NCI-H128 (cell line): ENCODE data around the gene AKNA.

Source experiments
- DNase-seq: peaks from one replicate; lab custom pipeline; 2025; ENCODE audit not compliant: unreplicated experiment; lab: John Stamatoyannopoulos, UW

AKNA gene

DNA sequence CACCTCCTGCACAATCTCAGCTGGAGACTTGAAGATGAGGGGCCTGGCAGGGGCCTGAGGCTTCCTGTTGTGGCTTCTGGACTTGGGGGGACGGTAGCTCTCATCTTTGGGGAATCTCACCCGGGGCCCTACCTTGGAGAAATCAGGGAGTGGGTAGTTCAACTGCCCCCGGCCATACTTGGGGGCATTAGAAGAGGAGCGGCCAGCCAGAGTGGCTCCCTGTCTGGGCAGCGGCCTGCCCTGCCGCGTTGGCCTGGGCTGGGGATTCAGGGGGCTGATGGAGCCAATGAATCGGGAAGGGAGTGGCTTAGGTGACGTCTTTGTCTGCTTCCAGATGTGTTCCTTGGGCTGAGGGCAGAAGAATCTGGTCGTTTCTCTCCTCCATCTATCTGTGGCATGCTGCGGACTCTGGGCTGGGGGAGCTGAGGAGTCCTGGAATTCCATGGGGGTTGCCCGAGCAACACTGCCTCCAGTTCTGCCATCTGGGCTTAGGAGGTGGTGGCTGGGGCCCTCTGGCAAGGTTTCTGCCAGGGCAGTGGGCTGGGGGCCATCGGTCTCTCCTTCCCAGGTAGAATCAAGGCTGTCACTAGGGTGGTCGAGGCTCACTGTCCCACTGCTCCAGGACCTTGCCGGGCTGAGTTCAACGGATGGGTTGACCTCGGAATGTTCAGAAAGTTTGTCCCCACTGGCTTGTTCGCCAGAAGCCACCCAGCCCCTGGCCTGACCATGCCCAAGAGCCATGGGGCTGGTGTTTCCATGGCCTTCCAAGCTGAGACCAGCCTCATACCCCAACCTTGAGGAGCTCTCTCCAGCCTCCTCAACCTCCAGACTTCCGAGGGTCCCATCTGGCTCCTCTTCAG is 11.0 kb downstream of the AKNA start:
- DNase-seq, result no peak

DNA sequence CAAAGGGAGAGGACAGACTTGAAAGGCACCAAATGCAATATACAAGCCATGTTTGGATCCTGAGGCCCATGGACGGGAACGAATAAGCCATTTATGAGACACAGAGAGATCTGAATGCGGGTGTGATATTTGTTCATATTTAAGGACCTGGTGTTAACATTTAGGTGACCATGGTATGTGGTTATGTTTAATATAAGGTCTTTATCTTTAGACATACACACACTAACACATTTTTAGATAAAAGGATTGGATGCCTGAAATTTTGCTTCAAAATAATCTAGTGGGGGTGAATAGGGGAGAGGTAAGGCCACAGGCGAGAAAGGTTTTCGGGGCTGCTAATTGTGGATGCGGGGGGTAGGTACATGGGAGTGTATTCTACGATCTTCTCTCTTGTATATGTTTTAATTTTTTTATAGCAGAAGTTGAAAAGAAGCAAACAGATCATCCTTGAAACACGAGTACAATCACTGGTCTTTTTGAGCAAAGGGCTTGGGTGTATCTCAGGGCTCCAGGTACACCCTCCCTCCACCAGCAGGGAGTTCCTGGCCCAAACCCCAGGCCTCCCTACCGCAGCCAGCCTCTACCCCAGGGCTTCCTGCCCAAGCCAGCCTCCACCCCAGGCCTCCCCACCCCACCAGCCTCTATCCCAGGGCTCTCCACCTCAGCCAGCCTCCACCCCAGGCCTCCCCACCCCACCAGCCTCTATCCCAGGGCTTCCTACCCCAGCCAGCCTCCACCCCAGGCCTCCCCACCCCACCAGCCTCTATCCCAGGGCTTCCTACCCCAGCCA is 12.2 kb downstream of the AKNA start:
- DNase-seq, result no peak

DNA sequence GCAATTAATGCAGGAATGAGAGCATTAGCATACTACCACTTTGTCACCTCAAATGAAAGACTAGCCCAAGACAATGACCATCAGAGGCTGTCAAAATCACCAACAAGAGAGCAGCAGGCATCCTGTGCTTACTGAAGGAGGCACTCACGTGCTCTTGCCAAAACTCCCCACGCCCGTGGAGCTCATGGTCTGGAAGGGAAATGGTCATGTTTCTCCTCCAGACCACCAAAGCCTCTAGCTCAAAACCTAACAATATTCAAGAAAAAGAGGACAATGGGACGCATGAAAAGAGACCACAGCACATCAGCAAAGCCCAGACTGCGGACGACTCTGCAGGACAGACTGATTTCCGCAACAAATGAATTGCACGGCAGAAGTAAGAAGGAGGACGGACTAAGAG is 12.8 kb downstream of the AKNA start:
- no peak for DNase-seq

DNA sequence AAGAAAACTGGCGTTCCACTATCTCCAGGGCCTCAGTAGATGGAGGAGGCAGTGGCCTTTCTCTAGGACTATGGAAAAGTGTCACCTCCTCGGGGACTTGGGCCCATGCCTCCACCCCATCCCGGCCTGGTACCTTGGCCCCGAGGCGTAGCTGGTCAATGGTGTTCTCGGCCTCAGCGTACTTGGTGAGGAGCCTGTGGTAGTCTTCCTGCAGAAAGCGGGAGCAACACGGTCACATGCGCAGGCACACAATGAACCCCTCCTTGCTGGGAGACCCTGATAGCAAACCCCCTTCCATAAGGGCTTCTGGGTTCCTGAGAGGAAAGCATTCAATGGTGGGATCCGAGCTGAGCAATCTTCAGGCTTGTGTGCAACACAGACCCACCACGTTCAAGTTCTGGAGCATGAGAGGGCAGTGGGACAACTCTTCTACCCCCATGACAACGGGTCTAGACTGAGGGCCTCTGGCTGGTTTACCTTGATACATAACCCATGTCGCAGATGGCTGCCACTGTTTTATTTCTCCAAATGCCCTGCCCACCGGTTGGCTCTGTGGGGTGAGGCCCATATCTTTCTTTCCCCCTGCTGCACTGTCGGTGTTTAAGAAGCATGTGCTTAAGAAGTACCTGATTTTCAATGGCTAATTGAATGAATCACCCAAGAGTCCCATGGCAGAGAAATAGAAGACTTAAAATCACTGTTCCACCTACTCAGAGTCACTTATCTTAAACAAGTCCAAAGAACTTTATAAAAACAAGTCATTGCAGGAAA is 13.6 kb downstream of the AKNA start:
- DNase-seq, result no peak

DNA sequence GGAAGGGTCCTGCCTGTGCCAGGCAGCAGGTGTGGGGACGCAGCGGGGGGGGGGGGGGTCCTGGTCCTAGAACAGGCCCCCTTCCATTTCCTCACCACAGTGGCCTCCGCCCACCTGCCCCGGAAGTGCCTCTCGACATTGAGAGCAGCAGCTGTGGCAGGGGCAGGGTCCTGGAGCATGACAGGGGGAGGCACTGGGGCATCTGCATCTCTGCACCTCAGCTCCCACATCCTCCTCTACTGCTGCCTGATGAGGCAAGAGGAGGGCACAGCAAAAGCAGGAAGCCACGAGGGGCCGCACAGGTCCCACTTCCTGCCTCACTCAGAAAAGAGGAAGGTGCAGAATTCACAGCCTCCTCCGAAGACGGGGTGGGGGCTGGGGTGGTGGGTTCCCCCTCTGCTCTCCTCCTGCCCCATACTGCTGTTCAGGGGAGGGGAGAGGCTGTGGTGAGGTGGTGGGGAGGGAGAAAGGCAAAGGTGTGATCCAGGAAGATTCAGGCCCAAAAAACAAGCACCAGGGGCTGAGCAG is 14.8 kb downstream of the AKNA start:
- no peak for DNase-seq

DNA sequence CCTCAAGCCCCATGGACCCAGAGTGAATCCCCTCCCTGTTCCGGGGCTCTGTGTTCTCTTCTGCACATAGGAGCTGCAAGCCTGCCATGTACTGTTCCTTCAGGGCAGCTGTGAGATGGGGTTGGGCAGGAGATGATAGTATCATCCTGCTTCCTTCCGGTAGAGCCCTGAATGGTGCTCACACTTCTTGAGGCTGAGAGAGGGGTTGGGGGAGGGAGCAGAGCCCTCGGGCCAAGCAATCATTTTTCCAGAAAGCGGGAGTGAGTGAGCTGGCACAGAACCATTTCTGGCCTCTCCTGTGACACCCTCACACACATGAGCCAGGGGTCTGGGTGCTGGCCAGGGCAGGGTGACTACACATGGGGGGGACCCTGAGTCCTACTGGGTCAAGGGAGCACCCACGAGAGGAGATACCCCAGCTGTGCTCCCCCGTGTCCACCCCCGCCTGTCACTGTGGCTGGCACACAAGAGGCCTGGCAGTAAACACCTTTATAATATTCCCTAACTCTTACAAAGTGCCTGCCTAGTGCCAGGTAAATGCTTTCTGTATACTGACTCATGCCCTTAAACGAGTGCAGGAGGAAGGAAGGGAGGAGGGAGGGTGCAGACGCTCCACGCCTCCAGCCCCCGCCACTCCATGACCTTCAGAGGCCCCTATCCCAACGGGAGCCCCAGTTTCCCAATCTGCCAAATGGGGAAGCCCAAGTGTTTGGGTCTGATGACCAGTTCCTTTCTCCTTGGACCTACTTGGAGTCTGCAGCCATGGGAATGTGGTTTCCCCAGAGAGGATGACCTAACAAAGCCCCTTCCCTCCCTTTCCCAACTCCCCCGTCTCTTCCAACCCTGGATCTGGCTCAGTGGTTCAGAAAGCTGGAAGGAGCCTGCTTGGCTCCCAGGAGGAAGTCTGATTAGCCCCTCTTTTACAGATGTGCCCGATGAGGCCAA is 15.5 kb downstream of the AKNA start:
- DNase-seq, result no peak

DNA sequence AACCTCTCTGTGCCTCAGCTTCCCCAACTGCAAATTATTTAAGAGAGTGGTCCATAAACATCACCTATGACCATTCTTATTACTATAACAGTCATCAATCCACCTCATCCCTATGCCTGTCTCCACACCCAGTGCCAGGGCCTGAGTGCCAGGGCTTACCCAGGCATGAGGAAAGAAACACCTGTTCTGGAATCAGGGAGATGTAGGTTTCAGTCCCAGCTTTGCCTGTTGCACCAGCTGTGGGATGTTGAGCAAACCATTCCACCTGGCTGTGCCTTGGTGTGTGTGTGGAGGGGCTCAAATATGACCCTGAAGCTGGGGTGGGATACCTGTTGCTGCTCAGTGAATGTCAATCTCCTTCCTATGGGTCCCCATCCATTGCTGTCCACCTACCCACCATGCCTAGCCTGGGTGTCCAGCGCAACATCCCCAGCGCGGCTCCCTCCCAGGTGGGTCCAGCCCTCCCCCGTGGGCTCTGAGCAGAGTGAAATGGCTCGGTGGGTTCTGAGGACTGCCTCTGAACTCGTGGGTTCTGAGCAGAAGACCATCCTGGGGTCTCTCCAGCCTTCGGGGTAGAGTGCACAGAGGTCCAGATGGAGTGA is 16.3 kb downstream of the AKNA start:
- DNase-seq, result no peak

DNA sequence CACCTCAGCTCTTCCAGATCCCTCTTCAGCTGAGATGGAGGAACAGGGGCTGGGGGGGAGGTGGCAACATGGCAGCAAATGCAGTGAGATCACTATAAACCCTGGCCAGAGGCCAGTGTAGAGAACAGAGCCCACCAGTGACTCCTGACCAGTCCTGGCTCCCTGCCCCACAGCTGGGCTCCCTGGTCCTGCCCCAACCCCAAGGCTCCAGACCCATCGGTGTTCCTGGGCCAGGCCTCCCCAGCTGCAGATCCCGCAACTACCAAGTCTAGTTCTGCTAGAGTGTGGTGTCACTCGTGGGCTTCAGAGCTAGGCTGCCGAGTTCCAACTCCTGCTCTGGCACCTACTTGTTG is 16.8 kb downstream of the AKNA start:
- DNase-seq, result no peak

DNA sequence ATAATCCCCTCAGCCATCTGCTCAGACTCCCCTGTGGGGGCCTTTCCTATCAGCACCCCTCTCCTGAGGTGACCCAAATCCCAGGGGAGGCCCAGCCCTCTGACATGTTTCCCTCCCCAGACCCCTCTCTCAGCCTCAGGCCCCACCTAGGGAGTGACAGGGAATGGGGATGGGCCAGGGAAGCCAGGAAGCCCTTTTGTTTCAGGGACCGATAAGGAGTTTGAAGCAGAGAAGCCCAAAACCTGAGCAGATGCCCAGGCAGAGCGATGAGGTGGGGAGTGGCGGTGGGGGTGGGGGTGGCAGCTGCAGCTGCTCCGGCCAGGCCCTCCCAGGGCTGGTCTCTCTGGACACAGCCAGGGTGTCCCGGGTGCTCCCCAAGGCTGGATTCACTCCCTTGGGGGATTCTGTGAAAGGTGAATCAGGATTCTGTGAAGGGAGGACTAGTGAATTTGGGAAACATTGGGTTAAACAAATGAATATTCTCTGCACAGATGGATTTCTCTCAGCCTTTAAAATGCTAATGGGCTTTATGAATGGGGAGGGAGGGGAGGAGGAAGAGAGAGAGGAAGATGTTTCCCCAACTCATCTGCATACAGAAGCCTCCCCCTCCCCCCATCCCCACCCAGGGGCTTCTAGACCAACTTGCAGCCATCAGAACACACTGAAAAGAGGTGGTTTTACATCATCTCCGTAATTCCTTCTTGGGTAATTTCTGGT is 17.4 kb downstream of the AKNA start:
- no peak for DNase-seq

DNA sequence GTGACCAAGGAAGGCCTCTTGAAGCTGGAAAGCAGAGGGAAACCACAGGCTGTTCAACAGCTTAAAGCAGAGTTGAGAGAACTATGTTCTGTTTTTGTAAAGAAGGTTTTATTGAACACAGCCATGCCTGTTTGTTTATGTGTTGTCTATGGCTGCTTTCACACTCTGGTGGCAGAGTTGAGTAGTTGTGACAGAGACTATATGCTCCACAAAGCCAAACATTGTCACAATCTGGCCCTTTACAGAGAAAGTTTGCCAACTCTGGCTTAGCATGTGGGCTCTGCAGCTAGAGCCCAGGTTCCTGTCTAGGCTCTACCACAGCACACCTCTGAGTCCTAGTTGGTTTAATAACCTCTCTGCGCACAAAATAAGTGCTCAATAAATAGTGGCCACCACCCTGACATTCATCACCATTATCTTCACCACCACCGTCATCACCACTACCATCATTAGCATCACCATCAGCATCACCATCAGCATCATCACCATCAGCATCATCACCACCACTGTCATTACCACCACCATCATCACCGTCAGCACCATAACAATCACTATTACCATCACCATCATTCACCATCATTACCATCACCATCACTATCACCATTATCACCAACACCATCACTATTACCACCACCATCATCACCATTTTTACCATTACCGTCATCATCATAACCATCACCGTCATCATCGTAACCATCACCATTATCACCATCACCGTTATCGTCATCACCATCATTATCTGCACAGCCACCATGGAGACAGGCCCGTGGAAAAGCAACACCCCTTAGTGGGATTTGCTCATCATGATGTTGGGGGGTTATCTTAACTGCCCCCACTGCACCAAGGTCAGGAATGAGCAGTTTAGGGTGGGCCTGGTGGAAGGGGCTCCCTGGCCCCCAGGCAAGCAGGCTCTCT is 18.3 kb downstream of the AKNA start:
- no peak for DNase-seq

DNA sequence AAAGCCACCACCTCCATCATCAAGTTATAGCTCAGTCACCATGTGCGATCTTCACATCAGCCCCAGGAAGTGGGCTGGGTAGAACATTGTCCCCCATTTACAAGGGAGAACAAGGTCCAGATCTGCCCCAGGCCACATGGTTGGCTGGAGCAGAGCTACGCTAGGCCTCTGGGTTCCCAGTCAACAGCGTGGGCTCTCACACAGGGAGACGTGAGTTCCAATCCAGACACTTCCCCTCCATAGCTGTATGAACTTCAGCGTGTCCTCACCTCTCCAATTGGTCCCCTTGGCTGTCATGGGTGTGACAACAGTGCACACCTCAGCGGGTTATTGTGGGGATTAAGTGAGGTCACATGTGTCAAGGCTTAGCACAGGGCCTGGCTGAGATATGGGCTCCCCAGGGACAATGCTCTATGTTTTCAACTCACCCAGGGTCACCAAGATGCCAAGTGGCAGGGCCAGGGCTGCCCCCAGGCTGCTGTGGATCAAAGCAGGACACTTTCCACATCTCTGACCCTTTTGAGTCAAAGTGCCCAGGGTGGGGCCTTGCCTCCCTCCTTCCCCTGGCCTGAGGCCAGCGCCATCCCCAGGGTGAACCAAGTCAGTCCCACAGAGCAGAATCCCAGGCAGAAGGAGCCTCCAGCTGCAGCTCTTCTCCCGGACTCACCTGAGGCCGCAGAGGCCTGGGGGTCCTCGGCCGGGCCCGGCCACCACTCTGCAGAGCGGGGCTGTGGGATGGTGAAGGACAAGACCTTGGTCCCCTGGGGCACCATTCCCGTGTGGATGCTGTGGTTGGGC is 19.8 kb downstream of the AKNA start:
- DNase-seq, result no peak

DNA sequence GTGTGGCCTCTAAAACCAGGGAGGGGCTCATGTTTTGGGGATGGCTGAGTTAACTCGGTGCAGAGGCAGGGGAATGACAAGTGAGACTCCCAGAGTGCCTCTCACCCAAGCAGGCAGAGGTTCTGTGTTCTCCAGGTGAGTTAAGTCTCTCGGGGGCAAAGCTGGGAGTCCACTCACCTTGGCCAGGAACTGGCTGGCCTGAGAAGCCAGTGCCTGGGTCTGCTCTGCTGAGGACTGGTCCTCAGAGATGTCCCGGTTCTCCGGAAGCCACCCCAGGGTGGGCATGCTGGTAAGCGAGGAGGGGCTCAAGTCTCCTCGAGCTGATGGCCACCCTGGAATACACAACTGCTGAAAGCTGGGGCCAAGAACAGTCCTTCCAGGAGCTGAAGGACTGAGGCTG is 20.4 kb downstream of the AKNA start:
- DNase-seq, result no peak

DNA sequence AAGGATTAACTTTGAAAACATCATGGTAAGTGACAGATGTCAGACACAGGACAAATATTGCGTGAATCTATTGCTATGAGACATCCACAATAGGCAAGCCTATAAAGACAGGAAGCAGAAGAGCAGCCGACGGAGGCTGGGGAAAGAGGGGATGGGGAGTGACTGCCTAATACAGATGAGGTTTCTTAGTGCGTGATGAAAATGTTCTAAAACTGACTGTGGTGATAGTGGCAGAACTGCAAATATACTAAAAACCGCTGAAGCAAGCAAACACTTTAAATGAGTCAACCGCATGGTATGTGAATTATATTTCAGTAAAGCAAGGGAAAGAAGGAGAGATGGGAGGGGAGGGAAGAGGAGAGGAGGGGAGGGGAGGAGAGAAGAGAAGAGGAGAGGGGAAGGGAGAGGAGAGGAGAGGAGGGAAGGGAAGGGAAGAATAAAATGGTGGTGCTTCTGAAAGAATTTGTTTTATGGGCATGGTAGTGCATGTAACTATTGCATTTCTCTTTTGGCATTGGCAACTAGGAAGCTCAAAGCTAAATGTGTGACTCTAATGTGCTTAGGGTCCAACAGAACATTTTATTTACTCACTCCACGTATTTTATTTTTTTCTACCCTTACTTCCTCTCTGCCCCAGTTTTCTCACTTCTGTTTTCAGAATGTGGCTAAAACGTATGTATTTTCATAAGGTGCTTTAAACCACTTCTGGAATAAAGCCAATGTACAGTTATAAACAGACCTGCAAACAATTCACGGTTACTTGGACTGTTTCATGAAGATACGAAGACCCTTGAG is 21.3 kb downstream of the AKNA start:
- no peak for DNase-seq

DNA sequence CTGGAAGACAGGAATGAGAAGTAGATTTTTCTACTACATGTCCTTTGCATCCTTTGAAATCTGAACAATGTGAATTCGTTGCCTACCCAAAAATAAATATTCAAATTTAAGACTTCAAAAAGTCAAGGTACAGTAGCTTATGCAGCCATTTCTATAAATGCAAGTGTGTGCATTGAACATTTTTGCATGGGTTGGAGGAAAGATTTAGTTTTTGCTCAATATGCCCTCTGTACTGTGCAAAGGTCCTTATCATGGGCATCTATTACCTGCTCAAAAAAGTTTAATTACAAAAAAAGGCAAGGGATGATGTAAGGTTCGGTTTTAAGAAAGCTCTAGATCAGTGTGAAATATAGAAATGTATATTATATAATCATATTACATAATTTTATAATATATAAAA is 22.6 kb downstream of the AKNA start:
- no peak for DNase-seq

DNA sequence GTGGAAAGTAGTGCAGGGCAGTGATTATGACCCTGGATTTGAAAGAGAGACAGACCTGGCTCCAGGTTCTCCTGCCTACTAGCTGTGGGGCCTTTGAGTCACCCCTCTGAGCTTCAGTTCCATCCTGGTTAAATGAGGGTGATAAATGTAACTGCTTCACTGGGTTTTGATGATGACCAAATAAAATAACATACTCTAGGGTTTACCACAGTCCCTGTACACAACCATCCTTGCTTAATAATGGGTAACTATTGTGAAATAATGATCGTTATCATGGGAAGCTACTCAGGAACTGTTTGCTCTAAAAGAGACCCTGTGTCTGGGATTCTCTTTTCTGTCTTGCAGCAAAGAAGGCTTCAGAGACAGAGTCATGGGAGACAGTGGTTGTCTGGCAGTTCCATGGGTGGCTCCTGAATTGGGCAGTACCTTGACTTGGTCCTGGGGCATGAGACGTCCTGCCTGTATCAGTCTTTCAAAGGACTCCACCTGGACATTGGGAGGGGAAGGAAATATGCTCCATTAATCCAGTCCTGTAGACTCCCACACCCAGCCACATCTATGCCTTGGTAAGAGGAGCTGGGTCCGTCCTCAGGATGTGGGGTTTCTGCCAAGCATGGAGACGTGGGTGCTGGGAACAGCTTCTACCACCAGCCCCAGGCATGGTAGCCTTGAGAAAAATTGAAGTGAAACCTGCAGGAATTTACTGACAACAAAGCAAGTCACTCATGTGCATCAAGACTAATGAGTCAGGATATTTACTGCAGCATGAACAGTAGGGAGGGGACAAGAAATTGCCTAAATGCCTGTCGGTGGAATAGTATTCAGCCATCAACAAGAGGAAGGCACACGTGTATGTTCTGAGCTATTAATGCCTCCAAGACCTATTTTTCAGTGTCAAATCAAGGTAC is 23.4 kb downstream of the AKNA start:
- no peak for DNase-seq

DNA sequence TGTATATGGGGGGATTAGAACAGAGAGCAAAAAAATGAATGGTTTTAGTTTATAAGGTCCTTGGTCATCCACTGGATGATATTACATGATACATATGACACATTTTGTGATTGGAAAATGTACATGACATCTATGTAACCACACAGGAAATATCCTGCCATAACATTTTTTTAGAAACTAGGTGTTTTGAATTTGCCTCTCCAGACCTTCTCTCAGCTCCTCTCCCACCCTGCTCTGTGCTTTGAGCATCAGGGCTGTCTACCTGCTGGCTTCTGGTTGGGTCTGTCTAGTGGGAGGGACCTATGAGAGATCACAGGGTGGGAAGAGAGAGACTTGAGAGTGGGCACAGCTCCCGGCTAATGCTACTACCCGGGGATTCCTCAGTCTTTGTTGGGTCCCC is 24.4 kb downstream of the AKNA start:
- no peak for DNase-seq
